Effector memory CD8-positive, alpha-beta T cell (primary cell): ENCODE data around the gene MCTP1.
A peak's percentile ranks its signal among the peaks of the same experiment; 100 is the strongest.
"Not testable (repeated sequence)": the region's sequence is repeated elsewhere in the genome, so short reads cannot be mapped to it uniquely, and the experiment has no call there.

Source experiments
- ATAC-seq: fragments of 150-1000 bp; cut with Tn5 transposase; replicated peaks from 2 replicates; pipeline ENCODE4 v1.10.0; 2021; ENCODE audit warnings: mild to moderate bottlenecking, moderate library complexity
- DNase-seq, 3 experiments: peaks; one replicate each; pipeline ENCODE4 v3.0.0; 2021
- H3K27ac Mint-ChIP-seq, 2 donors: one replicate each; pipeline ENCODE4 v1.8.0; 2022; ENCODE audit warnings: mild to moderate bottlenecking in 2 of 2, mixed read lengths in 2 of 2, moderate library complexity in 2 of 2
- H3K27me3 Mint-ChIP-seq, 2 donors: one replicate each; pipeline ENCODE4 v1.8.0; 2022; ENCODE audit warnings: mixed read lengths in 2 of 2
- H3K36me3 Mint-ChIP-seq: one replicate; pipeline ENCODE4 v1.8.0; 2022; ENCODE audit warnings: mild to moderate bottlenecking, moderate library complexity, mixed read lengths; ENCODE audit not compliant: insufficient read depth
- H3K4me1 Mint-ChIP-seq, 2 donors: one replicate each; pipeline ENCODE4 v1.8.0; 2022; ENCODE audit warnings: low read depth in 2 of 2, mixed read lengths in 2 of 2
- H3K4me3 Mint-ChIP-seq, 2 donors: one replicate each; pipeline ENCODE4 v1.8.0; 2022; ENCODE audit warnings: mild to moderate bottlenecking in 2 of 2, mixed read lengths in 2 of 2, moderate library complexity in 2 of 2
- H3K9me3 Mint-ChIP-seq, 2 donors: one replicate each; pipeline ENCODE4 v1.8.0; 2022; ENCODE audit warnings: mixed read lengths in 2 of 2

MCTP1 gene

DNA sequence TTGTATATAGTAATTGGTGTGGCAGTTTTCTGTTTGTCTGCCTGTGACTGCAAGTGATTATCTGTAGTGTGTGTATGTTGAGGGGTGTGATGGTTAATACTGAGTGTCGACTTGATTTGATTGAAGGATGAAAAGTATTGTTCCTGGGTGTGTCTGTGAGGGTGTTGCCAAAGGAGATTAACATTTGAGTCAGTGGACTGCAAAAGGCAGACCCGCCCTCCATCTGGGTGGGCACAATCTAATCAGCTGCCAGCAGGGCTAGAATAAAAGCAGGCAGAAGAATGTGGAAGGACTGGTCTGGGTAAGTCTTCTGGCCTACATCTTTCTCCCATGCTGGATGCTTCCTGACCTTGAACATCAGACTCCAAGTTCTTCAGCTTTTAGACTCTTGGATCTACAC, 290.4 kb downstream of the MCTP1 start:
- H3K4me1 Mint-ChIP-seq, H3K36me3 Mint-ChIP-seq, H3K4me3 Mint-ChIP-seq, ATAC-seq, DNase-seq, H3K27ac Mint-ChIP-seq, H3K27me3 Mint-ChIP-seq, H3K9me3 Mint-ChIP-seq: not testable (repeated sequence)

DNA sequence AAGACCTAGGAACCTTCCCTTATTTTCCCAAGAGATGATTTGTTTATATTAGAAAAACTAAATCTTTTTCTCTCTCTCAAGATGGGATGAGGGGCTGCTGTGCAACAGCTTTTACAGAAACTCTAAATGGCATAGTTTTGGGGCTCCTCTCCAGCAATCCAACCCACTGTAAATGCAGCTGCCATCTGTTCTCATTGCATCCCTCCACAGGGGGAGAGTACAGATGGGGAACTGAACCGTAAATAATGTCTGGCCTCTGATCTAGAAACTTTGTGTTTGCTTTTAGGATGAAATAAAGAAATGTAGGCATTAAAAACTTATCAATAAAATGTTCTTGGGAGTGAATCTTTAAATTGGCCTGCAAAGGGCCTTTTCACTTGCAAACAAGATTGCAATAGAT, 291.4 kb downstream of the MCTP1 start:
- DNase-seq (no peak), ATAC-seq (no peak)
- H3K9me3 Mint-ChIP-seq: no peaks in the 10 kb centered on the region
- no peak overlapping the region for H3K4me3 Mint-ChIP-seq
- H3K36me3 Mint-ChIP-seq: no peaks in the 10 kb centered on the region
- no peaks in the 10 kb centered on the region for H3K27me3 Mint-ChIP-seq
- H3K27ac Mint-ChIP-seq: no peak overlapping the region
- no peaks in the 10 kb centered on the region for H3K4me1 Mint-ChIP-seq

DNA sequence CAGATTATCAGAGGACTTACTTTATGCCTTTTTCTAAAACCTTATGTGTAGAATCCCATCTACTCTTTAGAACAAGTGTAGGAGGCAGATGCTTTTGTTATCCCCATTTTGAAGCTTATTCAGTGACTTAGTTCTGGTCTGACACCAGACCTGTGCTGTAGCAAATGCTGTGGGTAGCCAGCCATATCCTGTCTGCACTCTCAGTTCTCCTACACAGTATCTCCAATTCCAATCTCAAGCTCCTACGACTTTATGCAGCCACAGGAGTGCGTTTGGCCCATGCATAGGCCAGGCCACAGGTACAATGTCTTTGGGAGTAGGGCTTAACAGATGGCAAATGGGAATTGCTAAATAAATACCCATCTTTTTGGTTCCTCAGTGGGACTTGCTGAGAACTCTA, 292.6 kb downstream of the MCTP1 start:
- Mint-ChIP-seq H3K4me1 (no peaks in the 10 kb centered on the region), H3K9me3 (no peaks in the 10 kb centered on the region), H3K4me3 (no peak overlapping the region), H3K36me3 (no peaks in the 10 kb centered on the region), H3K27me3 (no peaks in the 10 kb centered on the region), H3K27ac (no peak overlapping the region)
- ATAC-seq: no peak
- no peak for DNase-seq

DNA sequence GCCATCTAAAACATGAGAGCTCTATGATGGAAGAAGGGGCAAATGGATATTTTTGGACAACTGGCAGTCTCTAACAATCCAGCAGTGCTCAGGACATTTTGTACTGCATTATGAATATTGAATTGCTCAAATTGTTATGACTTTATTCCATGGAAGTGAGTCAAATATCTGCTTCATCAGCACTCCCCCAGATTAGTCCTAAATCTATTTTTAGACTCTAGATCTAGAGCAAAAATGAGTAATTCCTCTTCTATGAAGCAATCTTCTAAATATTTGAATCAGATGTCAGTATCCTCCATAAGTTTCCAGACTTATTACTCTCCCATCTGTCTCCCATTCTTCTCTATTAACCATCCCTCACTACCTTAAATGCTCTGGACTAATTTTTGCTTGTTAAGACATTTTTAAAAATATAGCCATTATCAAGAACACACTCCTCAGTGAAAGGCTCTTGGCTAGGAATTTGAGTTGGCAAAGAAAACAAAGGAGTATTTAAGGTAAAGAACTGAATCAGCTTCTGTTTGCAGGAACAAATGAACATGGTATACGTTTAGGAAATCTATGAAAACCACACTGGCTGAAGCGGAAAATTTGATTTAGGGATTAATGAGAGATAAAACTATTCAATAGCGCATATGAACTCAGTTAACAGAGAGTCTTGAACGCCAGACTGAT, 300.9 kb downstream of the MCTP1 start:
- Mint-ChIP-seq H3K4me1 (no peaks in the 10 kb centered on the region), H3K27me3 (no peaks in the 10 kb centered on the region), H3K4me3 (no peak overlapping the region), H3K9me3 (no peaks in the 10 kb centered on the region), H3K27ac (no peak overlapping the region), H3K36me3 (no peaks in the 10 kb centered on the region)
- DNase-seq (no peak), ATAC-seq (no peak)

DNA sequence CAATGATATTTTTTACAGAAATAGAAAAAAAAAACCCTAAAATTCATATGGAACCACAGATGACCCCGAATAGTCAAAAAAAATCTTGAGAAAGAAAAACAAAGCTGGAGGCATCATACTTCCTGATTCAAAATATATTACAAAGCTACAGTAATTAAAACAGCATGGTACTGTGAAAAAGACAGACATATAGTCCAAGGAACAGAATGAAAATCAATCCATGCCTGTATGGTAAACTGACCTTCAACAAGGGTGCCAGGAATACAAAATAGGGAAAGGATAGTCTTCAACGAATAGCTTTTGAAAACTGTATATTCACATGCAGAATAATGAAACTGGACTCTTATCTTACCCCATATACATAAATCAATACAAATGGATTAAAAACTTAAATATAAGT, 307.5 kb downstream of the MCTP1 start:
- H3K36me3 Mint-ChIP-seq: no peaks in the 10 kb centered on the region
- ATAC-seq (no peak), DNase-seq (no peak)
- H3K27ac Mint-ChIP-seq: no peak overlapping the region
- no peaks in the 10 kb centered on the region for H3K27me3 Mint-ChIP-seq
- peaks cover 0 to 3% of the 10 kb centered on the region in 2 donors for H3K9me3 Mint-ChIP-seq
- H3K4me1 Mint-ChIP-seq: no peaks in the 10 kb centered on the region
- H3K4me3 Mint-ChIP-seq: no peak overlapping the region

DNA sequence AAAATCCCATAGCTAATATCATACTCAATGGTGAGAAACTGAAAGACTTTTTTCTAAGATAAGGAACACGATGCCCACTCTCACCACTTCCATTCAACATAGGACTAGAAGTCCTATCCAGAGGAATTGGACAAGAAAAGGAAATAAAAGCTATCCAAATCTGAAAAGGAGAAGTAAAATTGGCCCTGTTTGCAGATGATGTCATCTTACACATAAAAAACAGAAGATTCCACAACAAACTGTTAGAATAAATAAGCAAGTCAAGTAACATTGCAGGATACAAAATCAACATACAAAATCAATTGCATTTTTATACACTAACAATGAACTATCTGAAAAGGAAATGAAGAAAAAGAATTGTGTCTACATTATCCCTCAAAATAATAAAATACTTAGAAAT, 308.0 kb downstream of the MCTP1 start:
- Mint-ChIP-seq H3K4me3 (no peak overlapping the region), H3K36me3 (no peaks in the 10 kb centered on the region), H3K27me3 (no peaks in the 10 kb centered on the region), H3K4me1 (no peaks in the 10 kb centered on the region), H3K9me3 (peaks cover 0 to 3% of the 10 kb centered on the region in 2 donors), H3K27ac (no peak overlapping the region)
- DNase-seq (no peak), ATAC-seq (no peak)

DNA sequence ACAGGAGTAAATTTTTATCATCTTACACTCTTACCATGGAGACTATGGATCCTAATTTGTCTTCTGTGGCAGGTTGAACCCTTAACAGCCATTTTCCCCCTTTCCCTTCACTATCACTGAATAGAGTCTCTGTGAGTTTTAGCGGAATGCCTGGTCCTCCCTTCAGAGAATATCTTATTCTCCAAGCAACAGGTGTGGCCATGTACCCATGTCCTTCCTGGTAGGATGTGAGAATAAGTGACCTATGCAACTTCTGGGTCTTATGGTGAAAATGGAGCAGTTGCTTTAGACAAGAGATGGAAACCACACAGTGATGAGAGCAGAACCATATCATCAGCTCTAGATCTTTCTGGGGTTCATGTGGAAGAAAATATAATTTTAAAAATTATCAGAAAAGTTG, 312.6 kb downstream of the MCTP1 start:
- ATAC-seq (no peak), DNase-seq (no peak)
- Mint-ChIP-seq H3K27me3 (no peaks in the 10 kb centered on the region), H3K36me3 (no peaks in the 10 kb centered on the region), H3K4me1 (no peaks in the 10 kb centered on the region), H3K9me3 (peaks cover 0 to 3% of the 10 kb centered on the region in 2 donors), H3K27ac (no peak overlapping the region), H3K4me3 (no peak overlapping the region)

DNA sequence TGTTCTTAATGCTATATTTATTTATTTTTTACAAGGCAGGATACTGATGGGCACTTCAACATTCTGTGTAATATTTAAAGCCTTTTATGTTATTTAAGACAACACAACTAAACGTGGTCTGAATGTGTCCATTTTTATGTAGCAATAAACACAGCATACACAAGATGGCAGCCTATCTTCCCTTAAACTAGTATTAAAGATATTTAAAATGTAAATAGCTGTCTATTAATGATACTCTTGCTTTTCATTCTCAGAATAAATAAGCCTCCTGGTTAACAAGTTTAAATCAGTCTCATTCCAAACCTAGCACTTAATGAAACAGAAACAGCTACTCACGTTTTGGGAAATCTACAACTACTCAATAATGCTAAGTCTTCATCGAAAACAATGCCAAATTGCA, 315.7 kb downstream of the MCTP1 start:
- DNase-seq (no peak), ATAC-seq (no peak)
- no peak overlapping the region for H3K4me3 Mint-ChIP-seq
- H3K36me3 Mint-ChIP-seq: no peaks in the 10 kb centered on the region
- H3K27me3 Mint-ChIP-seq: no peaks in the 10 kb centered on the region
- no peak overlapping the region for H3K27ac Mint-ChIP-seq
- no peaks in the 10 kb centered on the region for H3K9me3 Mint-ChIP-seq
- H3K4me1 Mint-ChIP-seq: no peaks in the 10 kb centered on the region

DNA sequence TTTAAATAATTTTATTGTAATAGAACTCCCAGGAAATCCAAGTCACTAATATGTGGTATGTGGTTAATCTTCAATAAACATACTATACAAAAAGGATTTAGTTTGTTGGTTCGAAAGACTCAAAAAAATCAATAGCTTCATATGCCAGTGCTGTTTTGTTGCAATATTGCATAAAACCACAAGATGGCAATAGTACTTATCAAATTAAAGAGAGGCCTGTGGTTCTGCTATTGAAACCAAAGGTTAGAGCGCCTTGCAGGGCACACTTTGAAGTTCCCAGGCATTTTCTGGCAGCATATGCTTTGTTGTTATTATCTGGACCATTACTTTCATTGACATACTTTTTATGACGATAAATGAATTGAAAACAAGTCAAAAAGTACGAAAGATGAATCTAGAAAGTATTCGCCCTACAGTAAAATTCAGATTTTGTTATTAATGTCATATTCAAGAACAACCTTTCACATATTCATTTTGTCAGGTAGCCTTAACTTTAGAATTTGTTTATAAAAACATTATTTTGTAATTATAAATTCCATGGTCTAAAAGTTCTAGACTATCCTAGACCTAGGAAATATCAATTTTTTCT, 316.3 kb downstream of the MCTP1 start:
- Mint-ChIP-seq H3K36me3 (no peaks in the 10 kb centered on the region), H3K4me3 (no peak overlapping the region), H3K4me1 (no peaks in the 10 kb centered on the region), H3K9me3 (no peaks in the 10 kb centered on the region), H3K27me3 (no peaks in the 10 kb centered on the region), H3K27ac (no peak overlapping the region)
- peak; percentile 61 for ATAC-seq
- DNase-seq: no peak

DNA sequence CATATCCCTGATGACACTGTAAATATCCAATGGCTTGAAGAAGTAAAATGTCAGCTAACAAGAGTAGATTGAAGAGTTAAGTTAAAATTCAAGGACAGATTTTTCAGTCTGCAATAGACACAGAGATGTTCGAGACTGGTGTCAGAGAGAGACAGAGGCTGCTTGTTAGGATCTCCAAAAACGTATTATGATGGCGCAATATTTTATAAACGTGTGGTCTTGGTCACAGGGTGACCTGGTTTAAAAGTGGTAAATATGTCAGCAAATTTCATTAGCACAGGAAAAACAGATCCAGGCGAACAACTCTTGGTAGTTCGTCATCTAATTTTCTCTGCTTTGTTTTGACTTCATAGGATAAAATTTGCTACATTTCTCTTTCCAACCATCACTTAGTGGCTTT, 317.4 kb downstream of the MCTP1 start:
- no peak overlapping the region for H3K4me3 Mint-ChIP-seq
- no peaks in the 10 kb centered on the region for H3K27me3 Mint-ChIP-seq
- H3K9me3 Mint-ChIP-seq: no peaks in the 10 kb centered on the region
- no peak overlapping the region for H3K27ac Mint-ChIP-seq
- ATAC-seq (no peak), DNase-seq (no peak)
- no peaks in the 10 kb centered on the region for H3K4me1 Mint-ChIP-seq
- H3K36me3 Mint-ChIP-seq: no peaks in the 10 kb centered on the region

DNA sequence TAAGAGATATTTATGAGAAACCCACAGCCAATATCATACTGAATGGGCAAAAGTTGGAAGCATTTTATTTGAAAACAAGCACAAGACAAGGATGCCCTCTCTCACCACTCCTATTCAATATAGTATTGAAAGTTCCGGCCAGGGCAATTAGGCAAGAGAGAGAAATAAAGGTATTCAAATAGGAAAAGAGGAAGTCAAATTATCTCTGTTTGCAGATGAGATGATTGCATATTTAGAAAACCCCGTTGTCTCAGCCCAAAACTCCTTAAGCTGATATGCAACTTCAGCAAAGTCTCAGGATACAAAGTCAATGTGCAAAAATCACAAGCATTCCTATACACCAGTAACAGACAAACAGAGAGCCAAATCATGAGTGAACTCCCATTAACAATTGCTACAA, 325.6 kb downstream of the MCTP1 start:
- not testable (repeated sequence) for H3K9me3 Mint-ChIP-seq, ATAC-seq, DNase-seq, H3K4me3 Mint-ChIP-seq, H3K4me1 Mint-ChIP-seq, H3K27ac Mint-ChIP-seq, H3K36me3 Mint-ChIP-seq
- peaks cover 6 to 15% of the 10 kb centered on the region in 2 donors for H3K27me3 Mint-ChIP-seq

DNA sequence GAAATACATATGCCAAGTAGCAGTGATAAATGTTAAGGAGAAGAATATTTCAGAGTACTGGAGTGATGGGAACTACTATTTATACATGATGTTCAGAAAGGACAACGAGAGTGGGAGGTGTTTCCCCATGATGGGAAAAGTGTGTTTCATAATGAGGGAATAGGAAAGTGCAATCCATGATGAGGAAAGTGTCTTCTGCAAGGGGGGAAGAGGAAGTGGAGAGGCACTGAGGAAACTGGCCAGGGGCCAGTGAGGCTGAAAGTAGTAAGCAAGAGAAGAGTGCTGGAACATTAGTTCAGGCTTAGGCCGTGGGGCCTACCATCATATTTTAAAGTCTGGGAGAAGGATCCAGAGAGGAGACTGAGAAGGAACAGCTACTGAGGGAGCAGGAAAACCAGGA, 339.2 kb downstream of the MCTP1 start:
- Mint-ChIP-seq H3K27ac (no peak overlapping the region), H3K9me3 (no peaks in the 10 kb centered on the region), H3K36me3 (no peaks in the 10 kb centered on the region), H3K27me3 (peaks cover 0 to under 1% of the 10 kb centered on the region in 2 donors), H3K4me1 (no peaks in the 10 kb centered on the region), H3K4me3 (no peak overlapping the region)
- DNase-seq: no peak
- ATAC-seq: no peak

DNA sequence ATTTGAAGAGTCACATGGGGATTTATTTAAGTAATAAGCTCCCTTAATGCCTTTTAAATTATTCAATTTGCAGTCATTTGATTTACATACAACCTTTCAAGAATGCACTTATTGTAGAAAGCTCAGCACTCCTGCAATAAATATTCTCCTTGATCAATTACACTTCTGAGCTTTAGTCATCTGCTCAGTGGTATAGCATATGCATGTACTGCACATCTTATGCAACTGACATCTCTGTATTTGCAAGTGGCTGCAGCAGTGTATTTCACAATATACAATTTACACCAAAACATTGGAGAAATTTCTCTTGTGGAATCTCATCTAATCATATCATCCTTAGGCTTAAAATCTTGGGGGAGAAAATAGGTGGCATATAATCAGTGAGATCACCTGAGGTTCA, 340.7 kb downstream of the MCTP1 start:
- H3K36me3 Mint-ChIP-seq: no peaks in the 10 kb centered on the region
- H3K9me3 Mint-ChIP-seq: no peaks in the 10 kb centered on the region
- ATAC-seq (no peak), DNase-seq (no peak)
- H3K4me1 Mint-ChIP-seq: no peaks in the 10 kb centered on the region
- H3K27me3 Mint-ChIP-seq: no peaks in the 10 kb centered on the region
- H3K4me3 Mint-ChIP-seq: no peak overlapping the region
- H3K27ac Mint-ChIP-seq: no peak overlapping the region

DNA sequence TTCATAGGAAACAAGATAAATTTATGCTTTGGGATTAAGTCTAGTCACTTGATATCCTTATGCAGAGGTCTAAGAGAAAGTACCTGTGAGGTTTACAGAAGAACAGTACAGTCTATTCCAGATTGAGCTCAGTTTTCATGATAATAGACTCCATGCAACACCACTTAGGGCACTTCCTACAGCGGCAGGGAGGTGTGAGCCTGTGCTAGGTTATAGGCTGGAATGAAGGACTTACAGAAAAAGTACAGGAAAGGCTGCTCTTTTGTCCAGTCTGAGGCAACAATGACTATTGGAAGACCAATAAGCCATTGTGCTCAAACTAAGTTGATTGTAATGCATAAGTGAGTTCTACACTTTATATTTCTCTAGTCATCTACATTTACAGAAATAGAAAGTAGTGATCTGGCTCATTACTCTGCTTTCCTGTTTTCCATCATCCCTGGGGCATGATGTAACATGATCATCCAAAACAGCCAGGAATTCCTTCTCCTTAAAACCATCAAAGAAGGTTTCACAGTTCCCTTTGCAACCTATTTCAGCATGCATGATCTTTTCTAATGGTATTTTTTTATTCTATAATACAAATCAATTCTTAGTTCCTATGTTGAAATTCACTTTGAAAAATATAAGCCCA, 343.7 kb downstream of the MCTP1 start:
- H3K36me3 Mint-ChIP-seq: no peaks in the 10 kb centered on the region
- DNase-seq (no peak), ATAC-seq (no peak)
- no peak overlapping the region for H3K4me3 Mint-ChIP-seq
- peaks cover 0 to 8% of the 10 kb centered on the region in 2 donors for H3K27me3 Mint-ChIP-seq
- H3K9me3 Mint-ChIP-seq: no peaks in the 10 kb centered on the region
- no peaks in the 10 kb centered on the region for H3K4me1 Mint-ChIP-seq
- H3K27ac Mint-ChIP-seq: no peak overlapping the region
